Stimulated activated CD4-positive, alpha-beta T cell treated with anti-CD3 and anti-CD28 coated beads, Interleukin-4, amount 100 ng/mL, for 1 hour (primary cell): ENCODE results near the gene LMCD1.

Source experiments
- DNase-seq: peaks from one replicate; pipeline ENCODE4 v3.0.0-alpha.2; 2020

Gene LMCD1

GRCh38 chr3:8501371-8502131 is at the start of gene LMCD1:
Gene LMCD1 (plus strand): TSS chr3:8501823. CDS start chr3:8501939, 116 bp downstream.
- peak; percentile 81 for DNase-seq

GRCh38 chr3:8452112-8452511 is 49.5 kb upstream of the LMCD1 start:
- no peak for DNase-seq

GRCh38 chr3:8453153-8453552 is 48.5 kb upstream of the LMCD1 start:
- no peak for DNase-seq

GRCh38 chr3:8455526-8456411 is 45.9 kb upstream of the LMCD1 start:
- DNase-seq, result no peak

DNA sequence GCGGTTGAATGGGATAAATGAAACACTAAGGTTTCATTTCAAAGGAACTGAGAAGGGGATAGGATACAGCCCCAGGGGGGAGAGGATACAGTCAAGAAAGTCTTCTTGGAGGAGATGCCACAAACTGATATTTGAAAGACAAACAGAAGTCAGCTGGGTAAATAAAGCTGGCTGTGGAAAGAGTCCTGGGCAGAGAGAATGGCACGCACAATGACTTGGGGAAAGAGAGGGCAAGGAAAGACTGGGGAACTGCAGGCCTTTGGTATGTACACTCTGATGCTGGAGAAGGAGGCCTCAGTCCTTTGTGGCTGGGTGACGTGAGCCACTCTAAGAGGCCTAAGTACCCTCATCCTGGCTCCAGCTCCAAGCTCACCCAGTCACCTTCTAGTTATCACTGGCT is 45.2 kb upstream of the LMCD1 start:
- no peak for DNase-seq

DNA sequence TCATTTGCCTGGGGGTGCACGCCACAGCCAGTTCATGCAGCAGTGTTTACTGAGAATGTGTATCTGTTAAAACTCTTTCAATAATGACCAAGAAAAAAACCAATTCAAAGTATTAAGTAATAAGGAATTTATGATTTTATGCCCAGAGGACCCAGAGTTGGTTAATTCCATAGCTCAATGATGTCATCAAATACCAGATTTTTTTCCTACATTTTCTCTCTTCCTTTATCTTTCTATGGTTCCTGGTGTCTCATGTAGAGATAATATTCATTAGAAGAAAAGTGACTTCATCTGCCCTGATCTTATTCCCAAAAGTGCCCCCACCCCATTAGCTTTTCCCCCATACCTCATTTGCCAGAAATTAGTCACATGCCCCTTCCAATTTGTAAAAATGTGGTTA is 44.6 kb upstream of the LMCD1 start:
- no peak for DNase-seq

- no peak for DNase-seq
Measured at GRCh38 chr3:8458238-8458661, 43.4 kb upstream of the LMCD1 start.

DNA sequence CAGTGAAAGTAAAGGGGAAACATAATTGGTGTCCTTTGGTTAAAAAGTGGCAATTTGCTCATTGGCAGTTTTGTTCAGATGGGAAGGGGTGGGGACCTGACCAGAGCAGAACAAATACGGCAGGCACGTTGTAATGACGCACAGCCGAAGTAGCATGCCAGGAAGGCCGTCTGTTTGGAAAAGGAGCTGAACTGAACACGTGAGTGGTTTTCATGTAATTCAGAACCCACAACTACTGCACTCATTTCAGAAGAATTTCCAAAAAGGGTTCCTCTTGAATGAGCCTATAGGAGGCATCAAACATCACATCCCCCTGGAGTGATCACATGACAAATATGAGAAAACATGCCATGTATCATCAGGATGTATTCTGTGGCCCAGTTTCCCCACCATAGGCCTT is 42.9 kb upstream of the LMCD1 start:
- no peak for DNase-seq

- no peak for DNase-seq
Measured at GRCh38 chr3:8460050-8460708, 41.4 kb upstream of the LMCD1 start.

DNA sequence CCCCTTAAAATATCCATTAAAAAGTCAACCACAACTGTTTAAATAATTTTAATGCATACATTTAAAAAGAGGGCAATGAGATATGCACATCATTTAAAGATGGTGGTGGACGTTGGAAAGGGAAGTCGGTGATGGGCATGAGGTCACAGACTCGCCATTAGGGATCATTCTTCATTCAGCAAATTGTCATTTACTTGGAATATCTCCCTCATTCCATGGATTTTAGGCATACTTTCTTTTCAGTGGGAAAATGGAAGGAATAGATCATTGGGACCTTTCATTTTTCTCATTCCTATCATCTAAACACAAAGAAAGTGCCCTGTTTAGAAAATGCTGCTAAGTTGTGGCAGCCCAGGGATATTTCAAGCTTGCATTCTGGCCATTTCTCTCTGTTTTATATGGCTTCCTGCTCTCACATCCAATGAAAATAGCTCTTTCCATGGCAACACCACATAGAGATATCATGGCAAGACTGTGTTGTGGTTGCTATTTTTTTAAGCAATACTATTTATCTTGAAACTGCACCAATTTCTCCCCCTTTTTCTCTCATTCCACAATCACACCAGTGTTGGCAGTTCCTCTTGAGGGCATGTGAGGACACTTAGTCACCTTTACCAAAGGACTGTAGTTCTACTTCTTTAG is 40.7 kb upstream of the LMCD1 start:
- no peak for DNase-seq

GRCh38 chr3:8464668-8465067 is 37.0 kb upstream of the LMCD1 start:
- no peak for DNase-seq

DNA sequence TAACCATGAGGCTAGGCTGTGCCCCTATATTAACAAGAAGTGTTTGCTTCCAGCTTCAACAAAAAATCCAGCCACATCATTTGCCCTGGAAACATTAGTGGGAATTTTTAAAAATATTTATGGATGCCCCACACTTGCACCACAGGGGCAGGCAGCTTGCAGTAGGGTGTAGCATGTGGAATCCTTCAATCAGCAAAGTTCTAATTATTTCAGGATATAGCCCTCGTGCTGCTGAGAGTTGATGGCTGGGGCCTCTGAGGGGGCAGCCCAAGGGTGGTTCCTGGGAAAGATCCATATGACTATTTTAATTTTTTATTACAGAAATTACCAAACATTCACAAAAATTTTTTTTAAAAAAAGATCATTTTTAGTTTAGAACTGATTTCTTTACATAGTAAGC is 35.1 kb upstream of the LMCD1 start:
- no peak for DNase-seq

GRCh38 chr3:8470801-8471200 is 30.8 kb upstream of the LMCD1 start:
- DNase-seq, result no peak

DNA sequence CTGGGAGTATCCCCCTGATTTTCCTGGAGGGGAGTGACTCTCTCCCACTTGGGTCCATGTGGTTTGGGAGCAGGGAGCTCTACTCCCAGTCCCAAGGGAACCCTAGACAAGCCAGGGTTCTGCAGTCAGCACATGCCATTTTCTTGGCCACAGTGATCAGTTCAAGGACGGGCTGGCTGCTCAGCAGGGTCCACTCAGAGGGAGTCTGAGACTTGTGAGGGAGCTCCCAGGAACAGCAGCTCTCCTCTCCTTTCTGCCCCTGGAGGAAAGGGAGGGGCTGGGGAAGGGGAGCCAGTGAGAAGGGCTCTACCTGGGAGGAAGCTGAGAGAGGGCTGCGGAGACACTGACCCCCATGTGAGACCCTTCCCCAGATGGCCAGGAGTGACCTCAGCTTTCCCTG is 29.1 kb upstream of the LMCD1 start:
- no peak for DNase-seq

- no peak for DNase-seq
Measured at GRCh38 chr3:8473029-8473428, 28.6 kb upstream of the LMCD1 start.

DNA sequence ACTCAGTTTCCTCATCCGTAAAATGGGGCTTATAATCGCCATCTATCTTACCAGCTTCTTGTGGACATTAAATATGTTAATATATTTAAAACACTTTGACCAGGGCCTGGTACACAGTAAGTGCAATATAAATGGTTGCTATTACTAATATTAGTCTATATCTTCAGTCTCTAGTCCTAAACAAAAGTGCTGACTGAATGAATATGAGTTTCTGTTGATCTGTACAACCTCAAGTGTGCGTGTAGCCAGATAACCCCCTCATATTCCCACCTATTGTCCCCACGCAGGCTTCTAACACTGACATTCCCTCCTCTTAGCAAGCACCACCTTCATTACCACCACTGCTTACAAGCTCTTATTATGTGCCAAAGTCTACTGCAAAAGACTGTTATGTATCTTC is 27.6 kb upstream of the LMCD1 start:
- DNase-seq, result no peak

DNA sequence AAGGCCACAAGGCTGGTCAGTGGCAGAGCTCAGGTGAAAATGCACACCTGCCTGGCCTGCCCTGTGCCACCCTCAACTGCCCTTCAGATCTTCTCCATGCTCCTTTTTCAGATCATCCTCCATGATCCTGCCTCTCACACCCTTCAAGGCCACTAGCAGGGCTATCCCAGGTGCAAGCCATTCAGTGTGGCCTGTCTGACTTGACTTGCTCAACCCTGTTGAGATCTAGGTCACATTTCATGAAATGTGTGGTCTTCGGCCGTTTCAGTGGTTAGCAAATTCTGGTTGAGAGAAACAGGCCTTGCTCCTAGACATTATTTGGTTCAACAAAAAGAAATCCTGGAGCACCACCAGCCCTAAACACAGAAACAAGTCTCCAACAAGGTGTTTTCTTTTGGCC is 26.6 kb upstream of the LMCD1 start:
- DNase-seq, result no peak

- DNase-seq, result no peak
Measured at GRCh38 chr3:8480699-8481098, 20.9 kb upstream of the LMCD1 start.

DNA sequence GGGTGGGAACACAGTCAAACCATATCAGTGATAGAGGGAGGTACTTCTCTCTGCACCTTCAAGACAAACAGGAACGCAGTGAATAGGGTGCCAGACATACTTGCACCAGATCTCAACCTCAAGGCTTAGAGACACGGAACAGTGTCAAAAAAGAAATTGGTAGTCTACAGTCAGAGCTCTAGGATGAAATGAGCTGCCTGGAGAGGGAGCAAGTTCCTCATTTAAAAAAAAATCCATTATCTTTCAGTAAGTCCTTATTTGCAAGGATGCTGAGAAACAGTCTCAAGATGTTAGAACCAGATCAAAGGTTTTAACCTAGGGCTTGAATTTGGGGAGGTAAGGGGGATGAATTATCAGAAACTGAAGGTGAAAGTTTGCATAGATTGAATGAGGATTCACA is 20.2 kb upstream of the LMCD1 start:
- no peak for DNase-seq

DNA sequence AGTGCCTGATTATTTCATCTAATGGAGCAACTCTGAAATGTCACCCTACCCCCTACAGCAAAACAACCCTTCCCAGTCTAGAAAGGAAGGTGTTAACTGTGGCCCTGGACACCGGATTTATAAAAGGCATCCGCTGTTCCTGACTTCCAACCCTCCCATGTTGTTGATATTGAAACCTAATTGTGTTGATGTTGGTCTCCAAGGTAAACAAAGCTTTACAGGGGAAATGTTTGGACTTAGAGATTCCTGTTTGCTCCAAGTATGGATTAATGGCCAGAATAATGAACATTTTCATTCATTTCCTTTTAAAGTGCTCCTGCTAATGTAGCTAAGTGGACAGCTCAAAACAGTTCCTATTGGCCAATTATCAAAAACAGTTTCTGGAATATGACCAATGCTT is 19.4 kb upstream of the LMCD1 start:
- DNase-seq, result no peak

- no peak for DNase-seq
Measured at GRCh38 chr3:8482960-8483665, 18.5 kb upstream of the LMCD1 start.

DNA sequence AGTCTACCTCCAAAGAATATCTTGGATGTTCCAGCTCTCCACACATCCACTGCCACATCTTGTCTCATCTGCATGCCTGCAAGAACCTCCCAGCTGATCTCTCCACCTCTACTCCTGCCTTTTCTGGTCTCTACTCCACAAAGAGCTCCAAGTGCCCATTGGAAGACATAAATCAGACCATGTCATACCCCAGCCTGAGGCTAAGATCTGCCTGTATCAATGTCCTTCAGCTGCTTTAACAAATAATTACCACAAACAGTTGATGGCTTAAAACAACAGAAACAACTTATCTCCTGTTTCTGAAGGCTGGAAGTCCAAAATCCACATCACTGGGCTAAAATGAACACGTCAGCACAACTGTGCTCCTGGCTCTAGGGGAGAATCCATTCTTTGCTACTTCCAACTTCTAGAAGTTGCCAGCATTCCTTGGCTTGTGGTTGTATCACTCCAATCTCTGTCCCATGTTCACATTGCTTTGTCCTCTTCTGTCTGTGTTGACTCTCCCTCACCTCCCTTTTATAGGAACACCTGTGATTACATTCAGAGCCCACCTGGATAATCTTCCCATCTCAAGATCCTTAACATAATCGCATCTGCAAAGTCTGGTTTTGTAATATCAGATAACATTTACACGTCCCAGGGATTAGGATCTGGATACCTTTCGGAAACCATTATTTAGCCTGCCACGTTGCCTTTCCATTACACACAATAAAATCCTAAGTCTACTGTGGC is 17.0 kb upstream of the LMCD1 start:
- no peak for DNase-seq
